K562 (cell line): ENCODE results near the gene MPHOSPH9. TPM values are rescaled to one million over a fixed set of nuclear protein-coding genes. Genes with fewer than 3 reads are reported as not detected.

ENCODE experiments used
- CHD1 ChIP-seq: fragments of 200-600 bp; sonication (generic); IDR thresholded peaks from one replicate; pipeline ENCODE4 v1.6.1; 2012; ENCODE audit warnings: mild to moderate bottlenecking, moderate library complexity, low read length, inconsistent platforms
- NFIX ChIP-seq: fragments of 250-450 bp; sonication (Bioruptor Pico); IDR thresholded peaks from 2 replicates; pipeline ENCODE4 v1.4.0; 2020; ENCODE audit warnings: low read depth, mild to moderate bottlenecking, moderate library complexity
- ZFPM2 ChIP-seq: fragments of 250-450 bp; sonication (Bioruptor Pico); IDR thresholded peaks from 2 replicates; pipeline ENCODE4 v1.5.1; 2022; ENCODE audit warnings: mild to moderate bottlenecking
- polyA plus RNA-seq, 8 experiments: library from polyadenylated mRNA; depleted of rRNA in 4 of 8; stranded (reverse) in 5 of 8; unstranded in 3 of 8; fragments of >200 nt; fragmentation: Nextera tagmentation in 2 of 8; fragmentation: Illumina TruSeq in 1 of 8; extraction: Ambion mirVana in 2 of 8; extraction: Trizol in 1 of 8; gene quantifications; 2 replicates each; pipeline versions ENCODE4 v1.2.1 to v1.2.3, GENCODE V29; 2011 to 2014; ENCODE audit warnings: inconsistent platforms in 1 of 8, missing spikeins in 1 of 8
- total RNA-seq, 7 experiments: library from RNA; depleted of rRNA in 6 of 7; stranded (reverse); fragments of >200 nt in 6 of 7; fragmentation: Illumina TruSeq in 2 of 7; extraction: Trizol in 2 of 7; gene quantifications; 2 replicates each; pipeline versions ENCODE4 v1.2.1 to v1.2.3, GENCODE V29; 2011 to 2021; ENCODE audit warnings: low replicate concordance in 1 of 7
- TF ChIP-seq, protein P1 (sequence below): fragments of 150-350 bp; IDR thresholded peaks from 2 replicates; pipeline ENCODE4 v1.6.1; 2014; ENCODE audit warnings: low read depth, mild to moderate bottlenecking, low read length, borderline replicate concordance
- TF ChIP-seq, protein P2 (sequence below): sonication (generic); IDR thresholded peaks from 2 replicates; pipeline ENCODE4 v1.6.1; 2016
- TF ChIP-seq, protein P3 (sequence below), 2 experiments: fragments of 450-650 bp; formaldehyde crosslinking in 1 of 2; IDR thresholded peaks; 2 replicates each; pipeline versions ENCODE4 v1.4.0 to v1.6.1; 2014 to 2020; ENCODE audit warnings: mild to moderate bottlenecking in 2 of 2, borderline replicate concordance in 1 of 2, low read depth in 1 of 2

The MPHOSPH9 gene
- total and polyA plus RNA-seq, 9 of the 15 experiments (the other 6 are each of a cell fraction or from before 2014, with no cell fraction given) = 14.2 to 103 (median 54.5) TPM

DNA sequence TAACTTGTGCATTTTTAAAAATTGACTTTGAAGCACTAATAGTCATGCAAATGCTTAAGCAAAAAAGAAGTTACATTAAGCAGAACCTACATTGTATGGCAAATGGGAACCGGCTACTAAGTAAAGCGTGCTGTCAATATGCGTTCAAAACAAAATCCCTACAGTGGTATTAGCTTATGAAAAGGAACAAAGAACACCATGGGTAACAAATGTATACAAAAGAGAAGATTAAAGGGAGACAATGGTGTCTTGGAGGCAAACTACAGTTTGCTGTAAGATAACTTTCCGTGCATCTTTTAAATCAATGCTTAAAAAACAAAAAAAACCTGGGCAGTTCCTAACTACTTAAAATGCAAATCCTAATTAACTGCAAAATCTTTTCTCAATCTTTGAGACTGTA lies 28.3 kb upstream of the MPHOSPH9 start (continued):
- TF ChIP-seq, protein P1, sequence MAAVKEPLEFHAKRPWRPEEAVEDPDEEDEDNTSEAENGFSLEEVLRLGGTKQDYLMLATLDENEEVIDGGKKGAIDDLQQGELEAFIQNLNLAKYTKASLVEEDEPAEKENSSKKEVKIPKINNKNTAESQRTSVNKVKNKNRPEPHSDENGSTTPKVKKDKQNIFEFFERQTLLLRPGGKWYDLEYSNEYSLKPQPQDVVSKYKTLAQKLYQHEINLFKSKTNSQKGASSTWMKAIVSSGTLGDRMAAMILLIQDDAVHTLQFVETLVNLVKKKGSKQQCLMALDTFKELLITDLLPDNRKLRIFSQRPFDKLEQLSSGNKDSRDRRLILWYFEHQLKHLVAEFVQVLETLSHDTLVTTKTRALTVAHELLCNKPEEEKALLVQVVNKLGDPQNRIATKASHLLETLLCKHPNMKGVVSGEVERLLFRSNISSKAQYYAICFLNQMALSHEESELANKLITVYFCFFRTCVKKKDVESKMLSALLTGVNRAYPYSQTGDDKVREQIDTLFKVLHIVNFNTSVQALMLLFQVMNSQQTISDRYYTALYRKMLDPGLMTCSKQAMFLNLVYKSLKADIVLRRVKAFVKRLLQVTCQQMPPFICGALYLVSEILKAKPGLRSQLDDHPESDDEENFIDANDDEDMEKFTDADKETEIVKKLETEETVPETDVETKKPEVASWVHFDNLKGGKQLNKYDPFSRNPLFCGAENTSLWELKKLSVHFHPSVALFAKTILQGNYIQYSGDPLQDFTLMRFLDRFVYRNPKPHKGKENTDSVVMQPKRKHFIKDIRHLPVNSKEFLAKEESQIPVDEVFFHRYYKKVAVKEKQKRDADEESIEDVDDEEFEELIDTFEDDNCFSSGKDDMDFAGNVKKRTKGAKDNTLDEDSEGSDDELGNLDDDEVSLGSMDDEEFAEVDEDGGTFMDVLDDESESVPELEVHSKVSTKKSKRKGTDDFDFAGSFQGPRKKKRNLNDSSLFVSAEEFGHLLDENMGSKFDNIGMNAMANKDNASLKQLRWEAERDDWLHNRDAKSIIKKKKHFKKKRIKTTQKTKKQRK = no peak
- no peak for TF ChIP-seq CHD1
- TF ChIP-seq, protein P2, sequence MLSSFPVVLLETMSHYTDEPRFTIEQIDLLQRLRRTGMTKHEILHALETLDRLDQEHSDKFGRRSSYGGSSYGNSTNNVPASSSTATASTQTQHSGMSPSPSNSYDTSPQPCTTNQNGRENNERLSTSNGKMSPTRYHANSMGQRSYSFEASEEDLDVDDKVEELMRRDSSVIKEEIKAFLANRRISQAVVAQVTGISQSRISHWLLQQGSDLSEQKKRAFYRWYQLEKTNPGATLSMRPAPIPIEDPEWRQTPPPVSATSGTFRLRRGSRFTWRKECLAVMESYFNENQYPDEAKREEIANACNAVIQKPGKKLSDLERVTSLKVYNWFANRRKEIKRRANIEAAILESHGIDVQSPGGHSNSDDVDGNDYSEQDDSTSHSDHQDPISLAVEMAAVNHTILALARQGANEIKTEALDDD = no peak
- TF ChIP-seq ZFPM2 (CRISPR knock-in tag) = no peak
- no peak for TF ChIP-seq NFIX (CRISPR knock-in tag)
- TF ChIP-seq, protein P3, sequence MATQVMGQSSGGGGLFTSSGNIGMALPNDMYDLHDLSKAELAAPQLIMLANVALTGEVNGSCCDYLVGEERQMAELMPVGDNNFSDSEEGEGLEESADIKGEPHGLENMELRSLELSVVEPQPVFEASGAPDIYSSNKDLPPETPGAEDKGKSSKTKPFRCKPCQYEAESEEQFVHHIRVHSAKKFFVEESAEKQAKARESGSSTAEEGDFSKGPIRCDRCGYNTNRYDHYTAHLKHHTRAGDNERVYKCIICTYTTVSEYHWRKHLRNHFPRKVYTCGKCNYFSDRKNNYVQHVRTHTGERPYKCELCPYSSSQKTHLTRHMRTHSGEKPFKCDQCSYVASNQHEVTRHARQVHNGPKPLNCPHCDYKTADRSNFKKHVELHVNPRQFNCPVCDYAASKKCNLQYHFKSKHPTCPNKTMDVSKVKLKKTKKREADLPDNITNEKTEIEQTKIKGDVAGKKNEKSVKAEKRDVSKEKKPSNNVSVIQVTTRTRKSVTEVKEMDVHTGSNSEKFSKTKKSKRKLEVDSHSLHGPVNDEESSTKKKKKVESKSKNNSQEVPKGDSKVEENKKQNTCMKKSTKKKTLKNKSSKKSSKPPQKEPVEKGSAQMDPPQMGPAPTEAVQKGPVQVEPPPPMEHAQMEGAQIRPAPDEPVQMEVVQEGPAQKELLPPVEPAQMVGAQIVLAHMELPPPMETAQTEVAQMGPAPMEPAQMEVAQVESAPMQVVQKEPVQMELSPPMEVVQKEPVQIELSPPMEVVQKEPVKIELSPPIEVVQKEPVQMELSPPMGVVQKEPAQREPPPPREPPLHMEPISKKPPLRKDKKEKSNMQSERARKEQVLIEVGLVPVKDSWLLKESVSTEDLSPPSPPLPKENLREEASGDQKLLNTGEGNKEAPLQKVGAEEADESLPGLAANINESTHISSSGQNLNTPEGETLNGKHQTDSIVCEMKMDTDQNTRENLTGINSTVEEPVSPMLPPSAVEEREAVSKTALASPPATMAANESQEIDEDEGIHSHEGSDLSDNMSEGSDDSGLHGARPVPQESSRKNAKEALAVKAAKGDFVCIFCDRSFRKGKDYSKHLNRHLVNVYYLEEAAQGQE (IDR thresholded peaks at IDR 0.05; ENCODE audit: borderline replicate concordance) = no peak
- TF ChIP-seq, protein P3 (CRISPR knock-in tag; IDR thresholded peaks at IDR 0.05; ENCODE audit: low read depth) = no peak
